Measurements from ENCODE around the gene CRIP1. TPM values are rescaled to one million over a fixed set of nuclear protein-coding genes. Genes with fewer than 3 reads are reported as not detected.
A peak's percentile ranks its signal among the peaks of the same experiment; 100 is the strongest.

The CRIP1 gene
- total RNA-seq, 1 experiment from 2014 or later = 6.9 TPM

- Histone ChIP-seq H4K91ac (ENCODE audit: insufficient read length, low read depth, low read length) (no peak overlapping the region), H3K56ac (ENCODE audit: insufficient read length, low read depth, low read length) (no peak overlapping the region), H4K8ac (replicated peaks; ENCODE audit: insufficient read length, low read depth, low read length) (no peak overlapping the region), H2BK5ac (ENCODE audit: insufficient read length, low read length) (no peak overlapping the region), H2BK120ac (ENCODE audit: low read depth, low read length, poor library complexity, severe bottlenecking) (no peak overlapping the region), H2BK15ac (ENCODE audit: low read depth, low read length) (no peak overlapping the region; the same call in 1 of the 2 replicates), H3K9ac (ENCODE audit: extremely low read depth, insufficient read length, low read length) (no peak overlapping the region), H3K27ac (ENCODE audit: insufficient read length, low read depth, low read length) (no peak overlapping the region), H3K9me3 (ENCODE audit: control insufficient read depth, low read depth, low read length) (no peaks in the 10 kb centered on the region), H3K27me3 (ENCODE audit: insufficient read depth, low read length) (no peaks in the 10 kb centered on the region), H4K5ac (ENCODE audit: insufficient read length, low read depth, low read length) (no peak overlapping the region), H3K4me1 (ENCODE audit: insufficient read depth, low read length) (no peaks in the 10 kb centered on the region), H3K4me2 (ENCODE audit: insufficient read depth, insufficient read length, low read length) (no peak overlapping the region), H3K4ac (ENCODE audit: low read depth, low read length) (no peak overlapping the region), H3T11ph (ENCODE audit: low read length) (no peak overlapping the region), H3K79me1 (ENCODE audit: insufficient read depth, low read depth, low read length, poor library complexity, severe bottlenecking) (no peaks in the 10 kb centered on the region), H3K23ac (ENCODE audit: insufficient read length, low read depth, low read length) (no peak overlapping the region), H4K20me1 (ENCODE audit: control insufficient read depth, insufficient read depth, insufficient read length) (no peaks in the 10 kb centered on the region), H2BK12ac (ENCODE audit: insufficient read length, low read depth, low read length) (no peak overlapping the region), H3K18ac (ENCODE audit: insufficient read length, low read depth, low read length) (no peak overlapping the region), H3K14ac (ENCODE audit: insufficient read depth, low read length) (no peak overlapping the region; the same call in 1 of the 2 replicates), H3K79me2 (ENCODE audit: insufficient read depth, low read length) (no peaks in the 10 kb centered on the region), H2AFZ (ENCODE audit: low read length) (no peak overlapping the region), H3K23me2 (ENCODE audit: insufficient read length, low read depth, low read length, poor library complexity, severe bottlenecking) (no peaks in the 10 kb centered on the region), H2BK20ac (ENCODE audit: low read depth, low read length, poor library complexity, severe bottlenecking) (no peak overlapping the region), H2AK5ac (ENCODE audit: insufficient read length, low read length) (no peak overlapping the region)
- H3K4me3 Mint-ChIP-seq = no peak overlapping the region
- H3K27ac Mint-ChIP-seq = peak overlapping the region in 1 of 3 experiments; percentile 63; a peak in 1 of 7 replicates
- peaks cover 17 to 43% (median 33%) of the 10 kb centered on the region in 3 experiments; a peak in 6 of 7 replicates for H3K36me3 Mint-ChIP-seq (ENCODE audit: insufficient read depth in 1 of 3, low read depth in 3 of 3)
- TF ChIP-seq CTCF (conservative IDR thresholded peaks at IDR 0.05) = no peak
- DNase-seq = no peak
- H3K27me3 Mint-ChIP-seq (ENCODE audit: low read depth) = no peaks in the 10 kb centered on the region
- H3K4me1 Mint-ChIP-seq = no peaks in the 10 kb centered on the region
- H3K9me3 Mint-ChIP-seq = no peaks in the 10 kb centered on the region
- no CpG with 5 or more reads among the region's 26 CpGs for WGBS (ENCODE audit: extremely low coverage, insufficient read length, low lambda C conversion rate)
Measured at GRCh38 chr14:105445901-105446845, 40.5 kb upstream of the CRIP1 start.
